ENCODE measurements around the gene ZNF780A.
"Not testable (repeated sequence)": the region's sequence is repeated elsewhere in the genome, so short reads cannot be mapped to it uniquely, and the experiment has no call there.

Gene ZNF780A

DNA sequence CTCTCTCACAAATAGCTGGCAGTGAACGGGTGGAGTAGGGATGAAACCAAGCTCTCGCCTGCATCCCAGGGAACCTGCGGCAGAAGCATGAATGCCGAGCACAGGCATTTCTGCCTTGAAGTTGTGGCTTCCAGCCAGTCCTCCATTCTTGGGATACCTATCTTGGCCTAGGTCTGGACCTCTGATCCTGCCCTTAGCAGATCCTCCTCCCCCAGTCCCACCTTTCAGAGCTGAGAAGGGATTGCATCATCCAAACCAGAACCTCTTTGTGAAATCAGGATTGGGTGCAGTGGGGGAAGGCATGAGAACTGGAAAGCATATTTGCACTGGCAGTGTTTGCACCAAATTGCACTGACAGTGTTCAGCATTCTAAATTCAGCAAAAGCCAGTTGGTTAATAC is 5.8 kb downstream of the ZNF780A start:
- no peak for DNase-seq (ENCODE audit: low read depth, low spot score)

DNA sequence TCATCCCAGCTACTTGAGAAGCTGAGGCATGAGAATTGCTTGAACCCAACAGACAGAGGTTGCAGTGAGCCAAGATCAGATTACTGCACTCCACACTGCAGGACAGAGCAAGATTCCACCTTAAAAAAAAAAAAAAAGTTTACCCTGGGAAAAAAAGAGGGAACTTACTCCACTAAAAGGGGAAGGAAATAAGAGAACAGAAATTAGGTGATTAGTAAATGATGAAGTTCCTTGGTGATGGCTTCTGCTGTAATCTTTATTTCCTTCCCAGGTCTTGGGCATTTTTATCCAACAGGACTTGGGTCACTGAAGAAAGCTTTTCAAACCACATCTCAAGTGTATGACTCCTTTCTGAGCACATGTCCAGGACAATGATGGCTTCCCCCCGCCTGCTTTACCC is 9.3 kb downstream of the ZNF780A start:
- no peak for DNase-seq (ENCODE audit: low read depth, low spot score)

DNA sequence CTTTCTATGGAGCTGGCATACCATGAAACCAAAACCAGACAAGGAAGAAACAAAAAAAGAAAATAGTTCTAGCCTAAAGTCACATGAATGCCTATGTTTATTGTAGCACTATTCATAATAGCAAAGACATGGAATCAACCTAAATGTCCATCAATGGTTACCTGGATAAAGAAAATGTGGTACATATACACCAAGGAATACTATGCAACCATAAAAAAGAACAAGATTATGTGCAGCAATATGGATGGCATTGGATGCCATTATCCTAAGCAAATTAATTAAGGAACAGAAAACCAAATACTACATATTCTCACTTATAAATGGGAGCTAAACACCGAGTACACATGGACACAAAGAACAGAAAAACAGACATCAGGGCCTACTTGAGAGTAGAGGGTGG is 10.5 kb downstream of the ZNF780A start:
- DNase-seq (ENCODE audit: low read depth, low spot score): no peak

DNA sequence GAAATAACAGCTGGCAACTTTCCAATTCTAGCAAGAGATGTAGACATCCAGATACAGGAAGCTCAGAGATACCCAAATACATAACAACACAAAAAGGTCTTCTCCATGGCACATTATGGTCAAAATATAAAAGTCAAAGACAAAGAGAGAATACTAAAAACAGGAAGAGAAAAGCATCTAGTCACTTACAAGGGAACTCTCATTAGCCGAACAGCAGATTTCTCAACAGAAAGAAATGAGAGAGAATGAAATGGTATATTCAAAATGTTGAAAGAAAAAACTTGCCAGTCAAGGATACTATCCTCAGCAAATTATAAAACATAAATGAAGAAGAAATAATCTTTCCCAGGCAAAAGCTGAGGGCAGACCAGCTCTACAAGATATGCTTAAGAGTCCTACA is 12.4 kb downstream of the ZNF780A start:
- DNase-seq (ENCODE audit: low read depth, low spot score): no peak

DNA sequence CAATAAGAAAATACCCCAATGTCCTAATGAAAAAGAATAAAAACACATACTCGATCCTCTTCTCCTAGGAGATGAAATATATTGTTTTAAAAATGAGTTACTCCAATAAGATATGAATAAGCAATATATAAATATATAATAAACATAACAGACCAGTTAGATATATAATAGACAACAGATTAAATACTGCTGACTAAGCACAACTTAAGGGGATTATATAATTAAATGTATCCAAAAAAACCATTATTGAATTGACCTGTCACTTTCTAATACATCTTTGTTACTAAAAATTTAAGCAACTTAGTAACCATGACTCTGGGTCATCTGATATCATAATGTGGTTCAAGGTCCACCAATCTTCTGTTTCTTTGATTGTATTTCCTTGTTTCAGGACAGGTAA is 20.7 kb downstream of the ZNF780A start:
- DNase-seq (ENCODE audit: low read depth, low spot score): no peak

DNA sequence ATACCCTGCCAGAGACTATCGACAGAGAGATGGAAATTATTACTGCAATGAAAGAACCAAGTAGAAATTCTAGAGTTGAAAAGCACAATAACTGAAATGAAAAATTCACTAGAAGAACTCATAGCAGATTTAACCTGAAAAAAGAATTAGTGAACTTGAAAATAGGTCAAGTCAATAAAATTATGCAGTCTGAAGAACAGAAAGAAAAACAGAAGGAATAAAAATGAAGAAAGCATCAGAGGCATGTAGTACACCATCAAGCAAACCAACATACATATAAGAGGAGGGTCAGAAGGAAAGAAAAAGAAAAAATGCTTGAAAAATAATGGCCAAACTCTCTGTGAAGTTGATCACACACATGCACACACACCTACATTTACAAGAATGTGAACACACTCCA is 31.1 kb downstream of the ZNF780A start:
- no peak for DNase-seq (ENCODE audit: low read depth, low spot score)

DNA sequence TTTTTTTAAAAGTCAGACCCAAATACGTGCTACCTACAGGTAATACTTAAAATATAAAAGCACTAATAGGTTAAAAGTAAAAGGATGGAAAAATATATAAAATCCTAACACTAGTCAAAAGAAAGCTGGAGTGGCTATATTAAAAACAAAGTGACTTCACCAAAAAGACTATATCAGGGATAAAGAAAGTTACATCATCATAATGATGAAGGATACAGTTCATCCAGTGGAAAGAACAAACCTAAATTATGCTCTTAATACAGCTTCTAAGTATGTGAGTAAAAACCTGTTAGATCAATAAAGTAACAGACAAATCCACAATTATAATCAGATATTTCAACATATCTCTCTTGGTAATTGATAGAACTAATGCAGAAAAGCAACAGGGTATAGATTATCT is 33.6 kb downstream of the ZNF780A start:
- DNase-seq (ENCODE audit: low read depth, low spot score): no peak

DNA sequence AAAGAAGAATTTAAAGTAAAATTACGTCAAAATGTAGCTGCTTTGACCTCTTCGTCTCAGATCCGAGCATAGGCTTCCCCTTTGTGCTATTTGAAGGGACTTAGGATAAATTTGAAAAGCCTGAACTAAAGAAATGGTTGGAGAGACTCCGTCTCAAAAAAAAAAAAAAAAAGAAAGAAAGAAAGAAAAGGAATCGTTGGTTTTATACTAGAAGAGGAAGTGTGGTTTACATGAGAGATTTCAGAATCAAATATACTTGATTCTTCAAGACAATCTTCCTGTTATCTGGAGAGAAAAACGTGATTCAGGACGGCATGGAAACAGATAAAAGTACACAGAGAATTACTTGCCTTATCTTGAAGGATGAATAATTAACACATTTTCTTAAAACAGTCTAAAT is 34.2 kb downstream of the ZNF780A start:
- DNase-seq (ENCODE audit: low read depth, low spot score): no peak

DNA sequence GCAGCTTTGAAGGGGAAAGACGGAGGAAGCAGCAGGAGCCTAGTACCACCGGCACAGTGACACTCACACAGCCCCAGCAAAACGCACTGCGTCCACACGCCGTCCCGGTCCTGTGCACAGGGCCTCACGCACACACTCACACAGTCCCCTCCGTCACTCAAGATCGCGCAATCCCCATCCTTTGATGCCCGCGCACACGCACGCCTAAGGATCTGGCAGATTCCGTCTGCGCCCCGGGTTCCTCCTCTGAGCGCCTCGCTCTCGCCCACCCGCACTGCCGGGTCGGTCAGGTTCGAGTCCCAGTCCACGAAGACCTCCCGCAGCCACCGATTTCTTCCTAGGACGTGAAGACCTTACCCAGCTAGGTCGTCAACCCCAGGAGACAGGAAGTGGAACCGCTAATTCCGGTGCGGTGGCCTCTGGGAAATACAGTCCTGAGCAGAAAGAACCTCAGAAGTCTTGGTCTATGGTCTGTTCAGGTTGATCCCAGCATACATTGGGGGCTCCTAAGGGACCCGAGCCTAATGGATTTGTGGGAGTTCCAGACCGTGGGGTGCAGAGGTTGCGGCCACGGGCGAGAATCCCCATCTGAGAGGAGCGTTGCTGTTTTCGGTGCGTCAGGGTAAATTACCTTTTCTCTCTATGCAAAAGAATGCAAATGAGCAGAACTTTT is 34.8 kb downstream of the ZNF780A start, which contains the start of gene ZNF780B:
TSS of gene ZNF780B (minus strand) at position 400 of the 673 bp plus-strand sequence. CDS start 5,899 bp downstream, outside the sequence.
- DNase-seq (ENCODE audit: low read depth, low spot score): peak; percentile 54

DNA sequence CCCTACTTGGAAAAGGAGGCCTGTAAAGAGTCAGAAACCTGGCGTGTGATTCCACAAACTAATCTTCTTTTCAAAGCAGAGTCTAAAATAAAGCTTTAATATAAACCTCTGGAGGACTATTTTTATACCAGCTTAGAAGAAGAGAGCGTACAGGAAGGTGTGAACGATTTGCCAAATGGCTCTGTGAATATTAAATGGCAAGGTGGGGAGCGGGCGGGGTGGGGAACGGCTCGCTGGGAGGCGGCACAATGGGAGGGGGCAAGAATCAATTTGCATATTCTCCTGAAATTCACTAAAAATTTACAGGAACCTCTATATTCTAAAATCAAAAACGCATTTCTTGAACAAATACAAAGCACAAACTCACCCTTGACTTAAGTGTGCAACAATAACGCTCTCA is 35.7 kb downstream of the ZNF780A start:
- no peak for DNase-seq (ENCODE audit: low read depth, low spot score)

DNA sequence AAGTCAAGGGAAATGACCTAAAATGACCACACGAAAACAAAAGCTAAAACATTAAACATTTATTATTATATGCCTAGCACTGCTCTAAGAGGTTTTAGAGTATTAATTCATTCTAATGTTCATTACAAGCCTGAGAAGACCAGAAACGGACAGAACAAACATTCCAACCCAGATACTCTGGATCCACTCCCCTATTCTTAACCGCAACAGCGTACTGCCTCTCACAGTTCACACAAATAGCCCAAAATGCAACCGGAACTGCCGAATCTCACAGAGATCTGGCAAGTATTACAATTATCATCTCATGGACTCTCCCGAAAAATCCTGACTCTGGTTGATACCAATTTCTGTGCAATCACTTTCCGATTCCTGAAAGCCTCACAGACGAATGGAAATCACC is 36.1 kb downstream of the ZNF780A start:
- no peak for DNase-seq (ENCODE audit: low read depth, low spot score)

DNA sequence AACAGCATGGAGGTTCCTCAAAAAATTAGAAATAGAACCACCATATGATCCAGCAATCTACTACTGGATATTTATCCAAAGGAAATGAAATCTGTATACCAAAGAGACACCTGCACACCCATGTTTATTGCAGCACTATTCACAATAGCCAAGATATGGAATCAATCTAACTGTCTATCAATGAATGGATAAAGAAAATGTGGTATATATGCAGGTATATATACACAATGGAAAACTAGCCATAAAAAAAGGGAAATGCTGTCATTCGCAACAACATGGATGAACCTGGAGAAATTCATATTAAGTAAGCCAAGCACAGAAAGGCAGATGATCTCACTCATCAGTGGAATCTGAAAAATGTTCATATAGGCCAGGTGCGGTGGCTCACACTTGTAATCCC is 37.3 kb downstream of the ZNF780A start:
- DNase-seq (ENCODE audit: low read depth, low spot score): no peak

DNA sequence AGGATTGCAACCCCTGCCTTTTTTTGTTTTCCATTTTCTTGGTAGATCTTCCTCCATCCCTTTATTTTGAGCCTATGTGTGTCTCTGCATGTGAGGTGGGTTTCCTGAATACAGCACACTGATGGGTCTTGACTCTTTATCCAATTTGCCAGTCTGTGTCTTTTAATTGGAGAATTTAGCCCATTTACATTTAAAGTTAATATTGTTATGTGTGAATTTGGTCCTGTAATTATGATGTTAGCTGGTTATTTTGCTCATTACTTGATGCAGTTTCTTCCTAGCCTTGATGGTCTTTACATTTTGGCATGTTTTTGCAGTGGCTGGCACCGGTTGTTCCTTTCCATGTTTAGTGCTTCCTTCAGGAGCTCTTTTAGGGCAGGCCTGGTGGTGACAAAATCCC is 49.0 kb downstream of the ZNF780A start:
- DNase-seq (ENCODE audit: low read depth, low spot score): not testable (repeated sequence)

DNA sequence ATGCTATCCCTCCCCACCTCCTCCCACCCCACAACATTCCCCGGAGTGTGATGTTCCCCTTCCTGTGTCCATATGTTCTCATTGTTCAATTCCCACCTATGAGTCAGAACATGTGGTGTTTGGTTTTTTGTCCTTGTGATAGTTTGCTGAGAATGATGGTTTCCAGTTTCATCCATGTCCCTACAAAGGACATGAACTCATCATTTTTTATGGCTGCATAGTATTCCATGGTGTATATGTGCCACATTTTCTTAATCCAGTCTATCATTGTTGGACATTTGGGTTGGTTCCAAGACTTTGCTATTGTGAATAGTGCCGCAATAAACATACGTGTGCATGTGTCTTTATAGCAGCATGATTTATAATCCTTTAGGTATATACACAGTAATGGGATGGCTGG is 52.7 kb downstream of the ZNF780A start:
- not testable (repeated sequence) for DNase-seq (ENCODE audit: low read depth, low spot score)

DNA sequence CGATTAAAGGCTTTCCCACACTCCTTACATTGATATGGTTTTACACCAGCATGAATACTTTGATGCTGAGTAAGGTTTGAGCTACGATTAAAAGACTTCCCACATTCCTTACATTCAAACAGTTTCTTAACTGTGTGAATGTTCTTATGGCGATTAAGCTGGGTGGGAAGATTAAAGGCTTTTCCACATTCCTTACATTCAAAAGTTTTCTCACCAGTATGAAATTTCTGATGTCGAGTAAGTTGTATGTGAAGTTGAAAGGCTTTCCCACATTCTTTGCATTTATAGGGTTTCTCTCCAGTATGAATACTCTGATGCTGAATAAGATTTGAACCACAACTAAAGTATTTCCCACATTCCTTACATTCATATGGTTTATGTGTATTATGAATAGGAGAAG is 54.7 kb downstream of the ZNF780A start:
- DNase-seq (ENCODE audit: low read depth, low spot score): no peak

DNA sequence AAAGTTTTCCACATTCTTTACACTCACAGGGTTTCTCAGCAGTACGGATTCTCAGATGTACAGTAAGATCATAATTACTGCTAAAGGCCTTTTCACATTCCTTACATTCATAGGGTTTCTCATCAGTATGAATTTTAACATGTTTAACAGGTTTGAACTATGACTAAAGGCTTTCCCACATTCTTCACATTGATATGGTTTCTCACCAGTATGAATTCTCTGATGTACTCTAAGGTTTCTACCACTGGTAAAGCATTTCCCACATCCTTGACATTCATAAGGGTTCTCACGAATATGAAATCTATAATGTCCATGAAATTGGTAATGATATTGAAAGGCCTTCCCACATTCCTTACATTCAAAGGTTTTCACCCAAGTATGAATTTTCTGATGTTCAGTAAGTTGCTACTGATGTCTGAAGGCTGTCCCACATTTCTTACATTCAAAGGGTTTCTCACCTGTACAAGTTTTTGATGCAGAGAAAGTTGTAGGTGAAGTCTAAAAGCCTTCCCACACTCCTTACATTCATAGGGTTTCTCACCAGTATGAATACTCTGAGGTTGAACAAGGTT is 56.7 kb downstream of the ZNF780A start:
- DNase-seq (ENCODE audit: low read depth, low spot score): no peak

DNA sequence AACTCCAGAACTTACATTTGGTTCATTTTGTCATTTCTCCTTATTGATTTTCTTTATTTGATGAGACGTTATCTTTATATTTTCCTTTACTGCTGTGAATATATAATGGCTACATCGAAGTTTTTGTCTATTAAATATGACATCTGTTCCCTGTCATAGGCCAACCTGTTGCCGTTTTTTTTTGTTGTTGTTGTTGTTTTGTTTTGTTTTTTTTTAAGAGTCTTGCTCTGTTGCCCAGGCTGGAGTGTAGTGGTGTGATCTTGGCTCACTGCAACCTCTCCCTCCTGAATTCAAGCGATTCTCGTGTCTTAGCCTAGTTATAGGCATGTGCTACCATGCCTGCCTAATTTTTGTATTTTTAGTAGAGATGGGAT is 64.2 kb downstream of the ZNF780A start:
- DNase-seq (ENCODE audit: low read depth, low spot score): no peak

DNA sequence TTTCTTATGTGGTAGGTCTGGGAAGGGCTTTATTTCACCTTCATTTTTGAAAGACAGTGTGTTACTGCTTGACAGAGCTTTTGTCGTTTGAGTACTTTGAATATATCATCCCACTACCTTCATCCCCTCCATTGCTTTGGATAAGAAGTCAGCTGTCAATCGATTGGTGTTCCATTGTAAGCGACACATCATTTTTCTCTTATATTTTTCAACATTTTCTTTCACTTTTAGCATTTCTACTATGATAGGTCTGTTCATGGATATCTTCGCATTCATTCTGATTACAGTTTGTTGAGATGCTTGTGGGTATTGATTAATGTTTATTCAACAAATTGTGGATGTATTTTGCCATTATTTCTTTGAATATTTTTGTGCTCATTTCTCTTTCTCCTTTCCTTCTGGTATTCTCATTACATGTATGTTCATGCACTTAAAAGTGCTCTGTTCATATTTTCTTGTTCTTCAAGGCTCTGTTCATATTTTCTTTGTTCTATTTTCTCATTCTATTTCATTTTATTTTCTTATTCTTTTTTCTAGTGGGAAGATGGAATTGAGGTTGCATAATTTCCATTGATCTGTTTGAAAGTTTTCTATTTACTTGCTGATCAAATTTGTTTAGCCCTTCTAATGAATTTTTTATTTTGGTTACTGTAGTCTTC is 64.7 kb downstream of the ZNF780A start:
- DNase-seq (ENCODE audit: low read depth, low spot score): no peak

DNA sequence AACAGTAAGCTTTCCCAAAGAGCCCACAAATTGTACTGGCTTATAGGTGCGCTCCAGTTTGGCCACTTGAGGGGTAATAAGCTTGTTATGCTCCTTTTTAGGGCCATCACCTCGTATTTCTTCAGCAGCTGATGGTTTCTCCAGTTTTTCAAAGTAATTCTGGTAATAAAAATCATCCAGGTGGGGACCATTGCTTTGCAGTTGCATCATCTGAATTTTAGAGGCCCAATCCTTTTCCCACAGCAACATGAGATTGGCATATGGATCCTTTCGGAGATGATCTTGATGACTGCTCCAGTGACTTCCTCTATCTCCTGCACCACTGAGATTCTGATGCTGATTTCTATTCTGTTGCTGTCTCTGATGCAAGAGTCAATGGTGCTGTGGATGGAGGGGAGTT is 66.8 kb downstream of the ZNF780A start:
- DNase-seq (ENCODE audit: low read depth, low spot score): no peak
